GM23248 (cell line): ENCODE data around the gene ZKSCAN5. TPM values are rescaled to one million over a fixed set of nuclear protein-coding genes. Genes with fewer than 3 reads are reported as not detected.
A peak's percentile ranks its signal among the peaks of the same experiment; 100 is the strongest.

Experiments used
- DNase-seq: peaks from one replicate; pipeline ENCODE4 v3.0.0-alpha.2; 2015
- H2AFZ ChIP-seq: fragments of 200-600 bp; sonication (generic); 2 replicates; pipeline ENCODE4 v1.6.1; 2016; ENCODE audit warnings: antibody characterized with exemption
- H3F3A ChIP-seq: fragments of 200-600 bp; sonication (generic); 2 replicates; pipeline ENCODE4 v1.6.1; 2016; ENCODE audit warnings: mild to moderate bottlenecking, antibody characterized with exemption, mixed run types; ENCODE audit not compliant: insufficient read depth
- H3K27ac ChIP-seq: fragments of 200-600 bp; sonication (generic); 2 replicates; pipeline ENCODE4 v1.5.1; 2016; ENCODE audit warnings: mild to moderate bottlenecking
- H3K27me3 ChIP-seq: fragments of 200-600 bp; sonication (generic); replicated peaks from 2 replicates; pipeline ENCODE4 v1.6.1; 2016; ENCODE audit warnings: mild to moderate bottlenecking; ENCODE audit not compliant: insufficient read depth
- H3K36me3 ChIP-seq: fragments of 200-600 bp; sonication (generic); 2 replicates; pipeline ENCODE4 v1.6.1; 2016; ENCODE audit warnings: low read depth, mild to moderate bottlenecking
- H3K4me1 ChIP-seq: fragments of 200-600 bp; sonication (generic); 2 replicates; pipeline ENCODE4 v1.6.1; 2016; ENCODE audit warnings: mild to moderate bottlenecking; ENCODE audit not compliant: insufficient read depth
- H3K4me2 ChIP-seq: fragments of 200-600 bp; sonication (generic); one replicate; pipeline ENCODE4 v1.6.1; 2016; ENCODE audit warnings: mild to moderate bottlenecking; ENCODE audit not compliant: unreplicated experiment
- H3K4me3 ChIP-seq: fragments of 200-600 bp; sonication (generic); 2 replicates; pipeline ENCODE4 v1.5.1; 2016; ENCODE audit warnings: mild to moderate bottlenecking
- H3K79me2 ChIP-seq: fragments of 200-600 bp; sonication (generic); 2 replicates; pipeline ENCODE4 v1.6.1; 2016; ENCODE audit warnings: mild to moderate bottlenecking; ENCODE audit not compliant: insufficient read depth
- H3K9ac ChIP-seq: fragments of 200-600 bp; sonication (generic); 2 replicates; pipeline ENCODE4 v1.6.1; 2016; ENCODE audit warnings: mild to moderate bottlenecking
- H3K9me2 ChIP-seq: fragments of 200-600 bp; sonication (generic); 2 replicates; pipeline ENCODE4 v1.6.1; 2016; ENCODE audit warnings: mixed run types, mild to moderate bottlenecking, moderate library complexity; ENCODE audit not compliant: insufficient read depth
- H3K9me3 ChIP-seq: fragments of 200-600 bp; sonication (generic); one replicate; pipeline ENCODE4 v1.6.1; 2017; ENCODE audit warnings: low read depth
- H4K20me1 ChIP-seq: fragments of 200-600 bp; sonication (generic); 2 replicates; pipeline ENCODE4 v1.6.0; 2016; ENCODE audit not compliant: insufficient read depth
- EZH2 ChIP-seq: fragments of 200-600 bp; sonication (generic); IDR thresholded peaks from 2 replicates; pipeline ENCODE4 v1.6.1; 2018; ENCODE audit warnings: antibody characterized with exemption, mild to moderate bottlenecking; ENCODE audit not compliant: insufficient read depth, poor library complexity, severe bottlenecking
- EZH2phosphoT487 ChIP-seq: fragments of 200-600 bp; sonication (generic); IDR thresholded peaks from 2 replicates; pipeline ENCODE4 v1.6.1; 2018; ENCODE audit warnings: antibody characterized with exemption, moderate library complexity, mild to moderate bottlenecking, low read depth; ENCODE audit not compliant: insufficient read depth
- WGBS, 2 experiments: methylation state at CpG; one replicate each; pipeline ENCODE4 v1.1.6; 2015 to 2017; ENCODE audit warnings: low lambda C conversion rate in 2 of 2, low coverage in 1 of 2; ENCODE audit errors: missing lambda C conversion rate in 2 of 2; 5-methylcytosine and 5-hydroxymethylcytosine counted together
- in situ Hi-C: fragments of 300-500 bp; cut with MboI; formaldehyde crosslinking; loops from 2 replicates; pipeline ENCODE4 v1.15.0; 2020
- polyA plus RNA-seq: library from polyadenylated mRNA; unstranded; fragments of >200 nt; fragmentation: Nextera tagmentation; extraction: Ambion mirVana; gene quantifications from 2 replicates; pipeline ENCODE4 v1.2.1, GENCODE V29; 2016
- total RNA-seq: library from RNA; depleted of rRNA; stranded (reverse); fragments of >200 nt; shearing (Covaris generic); gene quantifications from 2 replicates; pipeline ENCODE4 v1.2.3, GENCODE V29; 2014

ZKSCAN5 gene
- total and polyA plus RNA-seq, 2 experiments from 2014 or later, result 6.4 to 12.0 TPM

- H3K36me3 ChIP-seq, result no peaks in the 10 kb centered on the region
- H3K27ac ChIP-seq, result peak overlapping the region; percentile 77
- H3K9me2 ChIP-seq, result no peaks in the 10 kb centered on the region
- peak overlapping the region; percentile 87 for H3K4me3 ChIP-seq
- H3K27me3 ChIP-seq, result no peaks in the 10 kb centered on the region
- WGBS, 2 experiments, result 7 to 8% methylated on average over 19 of the region's 19 CpGs
- in situ Hi-C loops, result no loop called here
- H3K79me2 ChIP-seq, result peaks cover 70% of the 10 kb centered on the region
- H3K9ac ChIP-seq, result peak overlapping the region; percentile 91
- H3K9me3 ChIP-seq, result no peaks in the 10 kb centered on the region
- peaks cover 14% of the 10 kb centered on the region for H3K4me1 ChIP-seq
- peak overlapping the region; percentile 86 for H3K4me2 ChIP-seq
- H2AFZ ChIP-seq, result peak overlapping the region; percentile 86
- H3F3A ChIP-seq, result peaks cover 5% of the 10 kb centered on the region; the same call in 1 of the 2 replicates
- no peak for DNase-seq
- no peaks in the 10 kb centered on the region for H4K20me1 ChIP-seq
- TF ChIP-seq EZH2phosphoT487, result no peak
- no peak for TF ChIP-seq EZH2
Observed at GRCh38 chr7:99504281-99504602, 220 bp upstream of the ZKSCAN5 start.

GRCh38 chr7:99505324-99505662 is 831 bp downstream of the ZKSCAN5 start:
- H2AFZ ChIP-seq, result peak overlapping the region; percentile 86
- peak; percentile 45 for DNase-seq
- H3K4me1 ChIP-seq, result peaks cover 14% of the 10 kb centered on the region
- H3K27me3 ChIP-seq, result no peaks in the 10 kb centered on the region
- H3F3A ChIP-seq, result no peaks in the 10 kb centered on the region
- WGBS, 2 experiments, result 1 to 2% methylated on average over 7 to 11 of the region's 11 CpGs
- peak overlapping the region; percentile 77 for H3K27ac ChIP-seq
- H3K36me3 ChIP-seq, result no peaks in the 10 kb centered on the region
- H3K4me2 ChIP-seq, result peak overlapping the region; percentile 99
- H3K9me2 ChIP-seq, result no peaks in the 10 kb centered on the region
- no peaks in the 10 kb centered on the region for H3K9me3 ChIP-seq
- peak overlapping the region; percentile 91 for H3K9ac ChIP-seq
- no peaks in the 10 kb centered on the region for H4K20me1 ChIP-seq
- in situ Hi-C loops, result no loop called here
- TF ChIP-seq EZH2, result no peak
- no peak for TF ChIP-seq EZH2phosphoT487
- peaks cover 70% of the 10 kb centered on the region for H3K79me2 ChIP-seq
- H3K4me3 ChIP-seq, result peak overlapping the region; percentile 87

- in situ Hi-C loops, result no loop called here
- no peak overlapping the region for H3K4me3 ChIP-seq
- H3F3A ChIP-seq, result peaks cover 16% of the 10 kb centered on the region
- no peaks in the 10 kb centered on the region for H4K20me1 ChIP-seq
- H3K9me2 ChIP-seq, result no peaks in the 10 kb centered on the region
- H2AFZ ChIP-seq, result no peak overlapping the region
- peak overlapping the region; percentile 35 for H3K4me2 ChIP-seq
- H3K27me3 ChIP-seq, result no peaks in the 10 kb centered on the region
- WGBS, 2 experiments, result 50 to 56% methylated on average over 1 of the region's 1 CpG
- peak overlapping the region; percentile 29 for H3K27ac ChIP-seq
- H3K9ac ChIP-seq, result no peak overlapping the region
- peak; percentile 45 for DNase-seq
- no peaks in the 10 kb centered on the region for H3K9me3 ChIP-seq
- TF ChIP-seq EZH2, result no peak
- no peak for TF ChIP-seq EZH2phosphoT487
- H3K4me1 ChIP-seq, result peaks cover 11% of the 10 kb centered on the region
- H3K36me3 ChIP-seq, result peaks cover 12% of the 10 kb centered on the region; the same call in 1 of the 2 replicates
- H3K79me2 ChIP-seq, result peaks cover 61% of the 10 kb centered on the region
Observed at GRCh38 chr7:99514050-99514449, 9.6 kb downstream of the ZKSCAN5 start.

- no peaks in the 10 kb centered on the region for H3F3A ChIP-seq
- H3K9me3 ChIP-seq, result no peaks in the 10 kb centered on the region
- H3K4me3 ChIP-seq, result no peak overlapping the region
- peaks cover 23% of the 10 kb centered on the region; the same call in 1 of the 2 replicates for H3K36me3 ChIP-seq
- DNase-seq, result no peak
- no peak for TF ChIP-seq EZH2
- no peak for TF ChIP-seq EZH2phosphoT487
- H3K9ac ChIP-seq, result no peak overlapping the region
- H3K4me2 ChIP-seq, result no peak overlapping the region
- no peaks in the 10 kb centered on the region for H3K9me2 ChIP-seq
- no peak overlapping the region for H3K27ac ChIP-seq
- H2AFZ ChIP-seq, result no peak overlapping the region
- peaks cover 7% of the 10 kb centered on the region; the same call in 1 of the 2 replicates for H3K79me2 ChIP-seq
- no peaks in the 10 kb centered on the region for H3K27me3 ChIP-seq
- in situ Hi-C loops, result no loop called here
- no peaks in the 10 kb centered on the region for H3K4me1 ChIP-seq
- 94 to 96% methylated on average over 3 of the region's 3 CpGs for WGBS, 2 experiments
- H4K20me1 ChIP-seq, result no peaks in the 10 kb centered on the region
Observed at GRCh38 chr7:99521399-99521798, 16.9 kb downstream of the ZKSCAN5 start.
